GM19468 (cell line): ENCODE measurements around the gene CCDC34.
"Not testable (repeated sequence)": the region's sequence is repeated elsewhere in the genome, so short reads cannot be mapped to it uniquely, and the experiment has no call there.

Experiments
- ATAC-seq: cut with Tn5 transposase; IDR thresholded peaks from one replicate; pipeline ENCODE4 v1.9.1; 2021; ENCODE audit warnings: mild to moderate bottlenecking, moderate library complexity, moderate number of reproducible peaks; ENCODE audit not compliant: unreplicated experiment; ENCODE audit errors: extremely low read depth

Gene CCDC34

DNA sequence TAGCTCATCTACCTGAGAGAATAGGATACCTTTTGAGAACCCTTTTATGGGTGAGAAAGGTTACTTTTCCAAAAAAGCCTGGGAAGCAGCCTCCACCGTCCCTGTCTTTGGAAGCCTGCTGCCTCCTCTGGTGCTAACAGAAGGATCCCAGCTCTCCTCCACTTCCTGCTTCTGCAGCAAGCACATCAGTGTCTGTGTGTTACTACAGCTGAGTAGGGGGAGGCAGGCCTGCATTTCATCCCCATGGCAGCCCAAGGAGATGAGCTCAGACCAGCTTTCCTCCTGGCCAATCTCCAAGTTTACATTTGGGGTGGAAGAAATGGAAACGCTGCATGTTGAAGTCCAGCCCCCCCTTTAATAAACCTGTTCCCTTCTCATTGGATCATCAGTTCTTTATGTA, 7.4 kb upstream of the CCDC34 start:
- ATAC-seq: no peak

DNA sequence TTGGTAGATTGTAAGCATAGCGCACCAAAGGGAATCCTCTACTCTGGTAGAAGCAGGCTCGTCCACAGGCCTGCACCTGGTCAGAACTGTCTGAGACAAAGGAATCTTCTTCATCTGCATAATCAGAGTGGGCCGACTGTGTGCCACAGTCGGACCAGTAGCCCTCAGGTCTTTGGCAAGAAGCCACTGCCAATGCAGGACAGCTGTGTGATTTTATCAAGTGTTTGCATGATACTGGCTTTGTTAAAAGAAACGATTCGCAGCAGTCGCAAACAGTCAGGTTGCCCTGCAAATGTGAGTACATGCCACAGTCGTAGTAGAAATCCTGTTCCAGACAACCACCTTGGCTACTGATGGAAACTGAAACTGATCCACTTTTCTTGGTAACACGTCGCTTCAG, 4.9 kb upstream of the CCDC34 start:
- no peak for ATAC-seq

DNA sequence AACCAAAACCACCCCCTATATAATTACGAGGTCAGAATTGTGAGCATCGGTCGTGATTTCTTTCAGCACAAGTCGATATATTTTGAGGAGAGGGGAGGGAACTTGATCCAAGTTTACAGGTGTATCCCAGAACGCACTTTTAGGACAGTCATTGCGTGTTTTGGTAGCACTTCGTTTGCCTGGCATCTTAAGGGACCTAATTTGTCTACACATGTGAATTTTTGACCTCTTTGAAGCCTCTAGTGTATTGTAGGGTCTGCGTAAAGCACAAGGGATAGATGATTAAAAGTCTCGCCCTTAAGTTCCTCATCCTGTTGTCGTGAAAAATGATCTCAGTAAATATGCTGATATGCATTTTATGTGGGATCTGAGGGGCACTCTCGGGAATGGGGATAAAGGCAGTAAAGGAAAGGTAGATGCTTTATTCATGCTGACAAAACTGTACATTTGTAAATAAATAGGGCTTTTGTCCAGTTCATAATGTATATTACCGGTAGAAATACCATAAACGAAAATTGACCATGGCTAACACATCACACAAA, 632 bp upstream of the CCDC34 start:
- ATAC-seq: no peak

- ATAC-seq: no peak
Measured at GRCh38 chr11:27361649-27362431, 1.2 kb downstream of the CCDC34 start.

DNA sequence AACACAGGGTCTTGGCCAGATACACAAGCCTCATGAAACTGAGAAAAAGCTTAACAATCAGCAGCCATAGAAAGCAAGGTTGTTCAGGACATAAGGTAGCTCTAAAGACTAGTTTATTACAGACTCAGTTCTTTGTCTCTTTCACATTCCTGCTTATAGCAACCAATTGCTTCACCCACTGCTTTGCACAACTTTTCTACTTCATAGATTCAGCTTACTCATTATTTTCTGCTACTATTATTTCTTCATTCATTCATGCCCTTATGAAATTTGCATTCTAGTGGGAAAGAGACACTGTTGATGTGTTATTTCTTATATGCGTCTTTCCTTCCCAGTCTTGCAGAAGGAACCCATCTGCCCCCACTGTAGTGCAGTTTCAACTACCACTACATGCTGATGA, 4.7 kb downstream of the CCDC34 start:
- no peak for ATAC-seq

GRCh38 chr11:27357250-27357649, 5.8 kb downstream of the CCDC34 start:
- no peak for ATAC-seq

DNA sequence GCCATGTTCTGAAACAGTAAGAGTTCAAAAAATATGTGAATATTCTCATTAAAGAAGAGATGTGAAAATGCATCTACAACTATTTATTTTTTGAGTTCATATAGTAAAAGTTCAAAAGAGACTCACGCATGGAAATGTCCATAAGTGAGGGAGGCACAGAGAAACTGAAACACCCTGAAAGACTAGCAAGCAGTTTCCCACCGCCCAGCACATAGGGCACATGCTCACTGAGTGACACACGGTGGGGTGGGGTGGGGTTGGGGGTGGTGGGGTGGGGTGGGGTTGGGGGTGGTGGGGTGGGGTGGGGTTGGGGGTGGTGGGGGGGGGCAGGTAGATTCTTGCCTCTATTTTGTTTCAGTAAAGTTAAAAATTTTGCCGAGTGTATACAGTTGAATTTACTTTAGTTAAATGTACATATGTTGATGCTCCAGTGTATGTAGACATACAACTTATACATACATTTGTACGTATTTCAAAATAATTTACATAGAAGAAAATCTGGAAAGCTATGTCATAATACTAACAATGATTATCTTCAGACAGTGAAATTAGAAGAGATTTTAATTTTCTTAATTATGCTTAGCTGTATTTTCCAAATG, 6.3 kb downstream of the CCDC34 start:
- ATAC-seq: no peak

GRCh38 chr11:27355575-27356104, 7.4 kb downstream of the CCDC34 start:
- ATAC-seq: no peak

DNA sequence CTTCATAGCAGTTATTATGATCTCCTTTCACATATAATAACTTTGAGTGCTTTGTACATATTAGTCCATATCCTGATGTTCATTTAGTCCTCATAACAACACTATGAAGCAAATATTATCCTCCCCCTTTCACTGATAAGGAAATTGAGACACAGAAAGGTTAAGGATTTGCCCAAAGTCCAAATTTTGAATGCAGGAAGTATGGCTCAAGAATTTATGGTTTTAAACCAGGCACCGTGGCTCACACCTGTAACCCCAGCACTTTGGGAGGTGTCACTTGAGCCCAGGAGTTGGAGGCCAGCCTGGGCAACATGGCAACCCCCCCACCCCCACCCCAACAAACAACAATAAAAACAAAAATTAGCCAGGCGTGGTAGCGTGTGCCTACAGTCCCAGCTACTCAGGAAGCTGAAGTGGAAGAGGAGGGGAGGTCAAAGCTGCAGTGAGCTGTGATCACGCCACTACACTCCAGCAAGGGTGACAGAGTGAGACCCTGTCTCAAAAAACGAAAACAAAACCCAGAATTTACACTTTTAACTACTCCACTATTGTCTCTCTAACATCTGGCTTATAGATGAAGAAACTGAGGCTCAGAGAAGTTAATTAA, 8.6 kb downstream of the CCDC34 start:
- ATAC-seq: no peak

GRCh38 chr11:27353593-27354358, 9.2 kb downstream of the CCDC34 start:
- ATAC-seq: no peak

DNA sequence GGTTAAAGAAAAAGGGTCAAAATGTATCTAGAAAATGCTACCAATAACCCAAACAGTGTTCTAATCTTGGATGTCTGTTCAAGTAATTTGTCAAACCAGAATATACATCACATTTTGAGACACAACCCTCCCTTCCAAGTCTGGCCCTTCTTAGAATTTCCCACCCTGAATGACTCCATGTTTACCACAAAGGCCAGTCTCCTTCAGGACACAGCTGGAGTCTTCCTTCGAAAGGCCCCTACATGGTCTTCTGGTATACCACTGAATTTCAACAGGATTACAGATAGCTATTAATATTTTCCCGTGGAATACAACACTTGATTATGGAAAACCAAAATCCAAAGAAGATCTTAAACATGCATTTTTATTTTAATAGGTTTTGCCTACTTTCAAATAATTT, 10.2 kb downstream of the CCDC34 start:
- no peak for ATAC-seq

- ATAC-seq: no peak
Measured at GRCh38 chr11:27350511-27350910, 12.5 kb downstream of the CCDC34 start.

DNA sequence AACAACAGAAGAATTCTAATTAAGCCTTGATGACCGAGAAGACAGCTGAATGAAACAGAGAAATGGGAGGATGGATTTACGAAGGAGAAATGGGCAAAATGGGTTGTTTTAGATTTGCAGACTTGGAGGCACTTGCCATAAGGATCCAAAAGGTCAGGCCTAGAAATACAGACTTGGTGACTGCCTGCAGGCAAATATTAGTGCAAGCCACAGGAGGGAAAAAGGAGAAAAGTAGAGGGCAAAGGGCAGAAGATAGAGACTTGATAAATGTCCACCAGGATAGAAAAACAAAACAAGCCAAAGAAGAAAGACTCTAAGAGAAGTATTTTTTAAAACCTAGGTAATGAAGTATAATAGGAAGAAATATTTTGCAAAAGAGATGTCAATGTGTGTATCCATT, 13.1 kb downstream of the CCDC34 start:
- ATAC-seq: no peak

DNA sequence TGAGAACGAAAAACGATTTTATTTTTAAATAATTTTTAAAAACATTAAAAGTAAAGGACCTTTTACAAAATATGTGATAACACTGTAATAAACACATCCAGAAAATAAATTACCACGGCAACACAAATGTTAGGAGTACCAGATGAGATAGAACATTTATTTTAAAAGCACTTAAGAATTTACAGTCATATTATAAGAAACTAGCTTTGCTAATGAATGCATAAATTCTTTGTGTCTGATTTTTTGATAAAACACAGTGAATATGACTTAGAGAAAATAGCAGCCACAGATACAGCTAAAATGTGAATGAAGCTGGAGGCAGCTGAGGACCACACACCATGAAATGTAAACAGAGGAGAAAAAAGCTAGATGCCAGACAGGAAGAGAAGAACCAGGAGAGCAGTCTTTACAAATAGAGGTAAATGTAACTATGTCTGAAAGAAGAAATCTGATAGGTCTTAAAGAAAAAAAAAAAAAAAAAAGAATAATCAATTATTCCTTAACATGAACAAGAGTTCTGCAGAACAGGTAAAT, 14.6 kb downstream of the CCDC34 start:
- ATAC-seq: no peak

- ATAC-seq: no peak
Measured at GRCh38 chr11:27347359-27348339, 15.4 kb downstream of the CCDC34 start.

GRCh38 chr11:27339941-27340340, 23.1 kb downstream of the CCDC34 start:
- ATAC-seq: no peak

DNA sequence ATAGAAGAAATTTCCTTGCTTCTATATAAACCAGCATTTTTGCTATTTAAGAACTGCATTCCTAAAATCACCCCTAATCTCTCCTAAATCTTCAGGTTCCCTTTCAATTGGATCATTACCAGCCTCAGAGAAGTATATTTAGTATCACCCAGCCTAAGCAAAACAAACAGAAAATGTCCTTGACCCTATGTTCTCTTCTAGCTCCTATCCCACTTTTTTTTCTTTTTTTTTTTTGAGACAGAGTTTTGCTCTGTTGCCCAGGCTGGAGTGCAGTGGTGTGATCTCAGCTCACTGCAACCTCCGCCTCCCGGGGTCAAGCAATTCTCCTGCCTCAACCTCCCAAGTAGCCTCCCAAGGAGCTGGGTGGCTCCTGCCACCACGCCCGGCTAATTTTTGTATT, 28.3 kb downstream of the CCDC34 start:
- not testable (repeated sequence) for ATAC-seq

- ATAC-seq: no peak
Measured at GRCh38 chr11:27331981-27332380, 31.0 kb downstream of the CCDC34 start.
